Stimulated activated CD4-positive, alpha-beta T cell treated with anti-CD3 and anti-CD28 coated beads, Interleukin-2, amount 100 ng/mL, for 24 hours (primary cell): Measurements from ENCODE around the gene TEFM.
"Not testable (repeated sequence)": the region's sequence is repeated elsewhere in the genome, so short reads cannot be mapped to it uniquely, and the experiment has no call there.

Experiments
- DNase-seq, 2 donors: peaks; one replicate each; pipeline ENCODE4 v3.0.0-alpha.2; 2020

Gene TEFM

GRCh38 chr17:30920683-30921543 is 14.9 kb upstream of the TEFM start:
- DNase-seq = no peak

- DNase-seq = no peak
These were observed 14.2 kb upstream of the TEFM start for GRCh38 chr17:30920282-30920681.

GRCh38 chr17:30917050-30917449 is 11.0 kb upstream of the TEFM start:
- DNase-seq = no peak

- DNase-seq = no peak
These were observed 10.0 kb upstream of the TEFM start for GRCh38 chr17:30915833-30916611.

GRCh38 chr17:30913955-30914354 is 7.9 kb upstream of the TEFM start:
- no peak for DNase-seq

- DNase-seq = not testable (repeated sequence)
These were observed 4.1 kb upstream of the TEFM start for GRCh38 chr17:30910151-30910550.

GRCh38 chr17:30908717-30909420 is 2.8 kb upstream of the TEFM start:
- no peak for DNase-seq

- DNase-seq = peak; percentile 24 to 29
These were observed 317 bp downstream of the TEFM start for GRCh38 chr17:30905742-30906100.

- no peak for DNase-seq
These were observed 8.7 kb downstream of the TEFM start for GRCh38 chr17:30897311-30897710.

- DNase-seq = no peak
These were observed 11.8 kb downstream of the TEFM start for GRCh38 chr17:30894236-30894635.

- DNase-seq = no peak
These were observed 19.9 kb downstream of the TEFM start for GRCh38 chr17:30886187-30886586.

GRCh38 chr17:30869005-30869404 is 37.0 kb downstream of the TEFM start:
- DNase-seq = no peak

- DNase-seq = no peak
These were observed 41.4 kb downstream of the TEFM start for GRCh38 chr17:30864636-30865035.

GRCh38 chr17:30858556-30859250 is 47.3 kb downstream of the TEFM start:
- no peak for DNase-seq

- no peak for DNase-seq
These were observed 51.9 kb downstream of the TEFM start for GRCh38 chr17:30854146-30854545.
